ENCODE measurements around the gene MLLT3.

The MLLT3 gene

GRCh38 chr9:20428976-20429375 is 193.3 kb downstream of the MLLT3 start:
- DNase-seq (ENCODE audit: extremely low read depth in 1 of 2, low read depth in 1 of 2): no peak

DNA sequence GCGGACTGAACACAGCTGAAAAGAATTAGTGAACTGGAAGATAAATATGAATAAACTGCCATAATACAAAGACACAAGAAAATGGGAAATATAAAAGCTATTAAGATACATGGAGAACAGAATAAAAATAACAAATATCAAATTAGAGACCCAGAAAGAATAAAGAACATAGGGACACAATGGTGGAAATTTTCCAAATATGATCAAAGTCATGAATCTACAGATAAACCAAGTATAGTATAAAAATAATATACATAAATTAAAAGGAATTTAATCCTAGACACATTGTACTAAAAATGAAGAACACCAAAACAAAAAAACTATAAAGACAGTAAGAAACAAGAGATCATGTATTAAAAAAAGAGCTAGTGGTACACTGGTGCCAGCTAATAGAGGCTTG is 194.9 kb downstream of the MLLT3 start:
- no peak for DNase-seq (ENCODE audit: extremely low read depth in 1 of 2, low read depth in 1 of 2)

DNA sequence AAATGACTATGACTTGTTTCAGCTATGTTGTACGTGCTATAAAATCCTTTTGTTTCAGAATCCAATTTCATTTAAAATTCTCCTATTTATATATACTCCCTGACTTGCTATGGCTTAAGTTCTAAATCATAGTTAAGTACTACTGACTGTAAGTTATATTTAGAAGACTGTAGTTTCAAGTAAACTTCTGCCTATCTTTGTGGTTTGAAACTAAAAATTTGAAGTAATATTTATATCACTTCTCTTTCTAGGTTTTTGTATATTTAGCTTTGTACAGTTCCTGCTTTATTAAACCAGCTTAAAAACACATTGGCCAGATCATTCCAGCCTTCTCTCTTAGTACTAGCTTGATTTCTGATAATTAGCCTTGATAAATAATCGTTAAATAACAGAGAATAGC is 196.3 kb downstream of the MLLT3 start:
- no peak for DNase-seq (ENCODE audit: extremely low read depth in 1 of 2, low read depth in 1 of 2)

- no peak for DNase-seq (ENCODE audit: extremely low read depth in 1 of 2, low read depth in 1 of 2)
Measured at GRCh38 chr9:20419533-20419932, 202.8 kb downstream of the MLLT3 start.

DNA sequence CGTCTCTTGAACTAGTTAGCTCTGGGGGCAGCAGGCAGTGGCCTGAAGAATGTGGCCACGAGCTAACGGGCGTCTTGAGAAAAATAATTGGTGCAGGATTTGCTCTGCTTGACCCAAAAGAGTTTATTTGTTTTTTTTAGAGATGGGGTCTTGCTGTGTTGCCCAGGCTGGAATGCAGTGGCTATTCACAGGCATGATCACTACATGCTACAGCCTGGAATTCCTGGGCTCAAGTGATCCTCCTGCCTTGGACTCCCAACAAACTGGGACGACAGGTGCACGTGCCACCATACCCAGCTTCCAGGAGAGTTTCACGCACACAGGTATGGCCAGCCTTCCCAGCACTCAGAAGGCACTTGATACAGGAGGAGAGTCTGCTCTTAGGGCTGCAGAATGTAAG is 203.8 kb downstream of the MLLT3 start:
- no peak for DNase-seq (ENCODE audit: extremely low read depth in 1 of 2, low read depth in 1 of 2)

DNA sequence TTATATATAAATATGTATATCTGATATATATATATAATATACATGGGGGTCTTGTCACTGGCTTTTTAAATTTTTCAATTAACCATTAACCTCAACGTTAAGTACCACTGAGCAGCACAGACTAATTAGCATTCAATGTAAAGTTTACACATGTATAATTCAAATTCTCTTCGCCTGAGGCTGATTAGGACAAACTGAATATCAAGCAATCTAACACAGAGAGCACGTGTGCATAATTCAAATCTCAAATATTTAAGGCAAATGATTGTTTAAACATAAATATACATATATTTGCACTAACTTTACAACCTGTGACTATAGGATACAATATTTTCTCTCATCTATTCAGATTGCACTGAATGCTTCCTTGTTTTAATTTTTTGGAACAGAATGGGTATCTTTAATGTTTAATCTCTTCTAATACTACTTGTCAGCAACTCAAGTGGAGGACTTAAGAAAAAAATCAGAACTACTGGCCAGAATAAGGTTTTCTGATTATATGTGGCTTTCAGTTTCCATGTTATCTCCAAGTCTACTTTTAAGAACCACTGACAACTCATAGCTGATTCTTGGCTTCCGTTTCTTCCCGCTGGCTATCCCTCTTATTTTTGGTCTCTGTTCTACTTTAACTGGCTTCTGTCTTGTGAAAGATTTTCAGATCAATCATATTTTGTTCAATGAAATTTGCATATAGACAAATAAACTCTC is 204.8 kb downstream of the MLLT3 start:
- no peak for DNase-seq (ENCODE audit: extremely low read depth in 1 of 2, low read depth in 1 of 2)

- no peak for DNase-seq (ENCODE audit: extremely low read depth in 1 of 2, low read depth in 1 of 2)
Measured at GRCh38 chr9:20414150-20414549, 208.1 kb downstream of the MLLT3 start.

DNA sequence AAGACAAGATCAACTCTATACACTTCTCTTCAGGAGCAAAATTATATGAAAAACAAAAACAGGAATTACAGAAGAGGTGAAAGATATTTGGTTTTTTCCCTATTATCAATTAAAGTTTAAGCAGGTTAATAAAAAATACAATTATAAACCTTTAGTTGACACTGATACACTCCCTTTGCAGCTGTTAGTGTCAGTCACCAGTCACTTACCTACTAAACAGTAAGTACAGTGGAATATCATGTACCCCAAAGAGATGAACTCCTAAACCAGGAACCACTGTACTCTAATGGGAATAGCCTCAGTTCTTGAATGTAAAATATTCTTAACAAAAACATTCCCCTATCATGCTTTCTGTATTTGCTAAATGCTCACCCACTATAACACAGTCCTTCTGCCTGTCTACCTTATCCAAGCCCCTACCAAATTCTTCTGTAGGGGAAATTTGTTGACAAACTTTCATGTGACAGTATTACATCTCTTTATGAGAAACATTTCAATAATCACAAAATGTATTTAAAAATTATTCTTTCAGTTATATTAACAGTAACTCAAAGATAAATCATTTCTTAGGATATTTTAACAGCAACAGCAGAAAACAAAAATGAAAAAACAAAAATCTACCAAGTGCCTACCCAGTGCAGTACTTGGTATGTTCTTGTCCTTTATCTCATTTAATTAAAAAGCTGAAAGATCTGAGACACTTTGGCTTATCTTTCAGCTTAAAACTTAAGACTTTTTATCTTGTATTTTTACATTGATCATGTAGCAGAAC is 212.8 kb downstream of the MLLT3 start:
- DNase-seq (ENCODE audit: extremely low read depth in 1 of 2, low read depth in 1 of 2): no peak

DNA sequence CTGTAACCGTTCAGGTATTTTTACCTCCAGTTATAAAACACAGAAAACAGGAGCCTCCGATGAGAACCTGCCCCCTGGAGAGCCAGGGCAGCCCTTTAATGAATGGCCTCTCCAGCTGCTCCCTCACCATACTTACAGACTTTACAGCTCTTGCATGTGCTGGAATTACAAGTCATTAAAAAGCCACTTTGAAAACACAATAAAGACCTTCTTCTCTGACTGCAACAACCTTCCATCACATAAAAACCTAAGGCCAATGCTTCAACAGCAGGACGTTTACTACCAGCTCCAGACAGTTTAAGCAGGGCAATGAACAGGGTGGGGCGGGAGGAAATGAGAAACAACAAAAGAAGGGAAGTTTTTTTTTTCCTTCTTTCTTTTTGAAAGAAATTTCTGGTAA is 213.8 kb downstream of the MLLT3 start:
- no peak for DNase-seq (ENCODE audit: extremely low read depth in 1 of 2, low read depth in 1 of 2)

DNA sequence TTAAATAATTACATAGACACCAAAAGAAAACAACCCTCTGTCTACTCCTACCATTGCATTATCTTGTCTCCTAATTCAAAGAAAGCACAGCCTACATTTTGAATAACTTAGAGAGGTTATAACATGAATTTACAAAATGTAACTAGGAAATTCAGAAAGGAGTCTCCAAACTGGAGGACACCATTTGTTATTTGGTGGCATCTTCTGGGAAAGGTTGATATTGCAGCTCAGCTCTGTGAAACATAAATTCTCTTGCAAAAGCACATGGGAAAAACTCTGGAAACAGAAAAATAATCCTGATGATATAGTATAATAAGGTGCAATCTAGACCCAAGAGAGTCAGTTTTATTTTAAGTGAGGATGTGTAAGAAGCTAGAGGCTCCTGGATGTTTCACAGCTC is 215.3 kb downstream of the MLLT3 start:
- no peak for DNase-seq (ENCODE audit: extremely low read depth in 1 of 2, low read depth in 1 of 2)

GRCh38 chr9:20406344-20406743 is 216.0 kb downstream of the MLLT3 start:
- no peak for DNase-seq (ENCODE audit: extremely low read depth in 1 of 2, low read depth in 1 of 2)

DNA sequence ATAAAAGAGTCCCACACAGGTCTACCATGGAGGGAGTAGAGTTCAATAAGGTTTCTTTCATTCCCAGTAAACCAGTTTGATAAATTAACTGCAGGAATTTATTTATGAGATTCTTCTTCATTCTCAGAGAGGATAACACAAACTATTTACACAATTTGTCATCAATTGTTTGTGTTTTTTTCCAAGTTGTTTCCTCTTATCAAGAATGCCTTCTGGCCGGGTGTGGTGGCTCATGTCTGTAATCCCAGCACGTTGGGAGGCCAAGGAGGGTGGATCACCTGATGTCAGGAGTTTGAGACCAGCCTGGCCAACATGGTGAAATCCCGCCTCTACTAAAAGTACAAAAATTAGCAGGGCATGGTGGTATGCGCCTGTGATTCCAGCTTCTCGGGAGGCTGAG is 216.7 kb downstream of the MLLT3 start:
- no peak for DNase-seq (ENCODE audit: extremely low read depth in 1 of 2, low read depth in 1 of 2)

- DNase-seq (ENCODE audit: extremely low read depth in 1 of 2, low read depth in 1 of 2): no peak
Measured at GRCh38 chr9:20405078-20405477, 217.2 kb downstream of the MLLT3 start.

DNA sequence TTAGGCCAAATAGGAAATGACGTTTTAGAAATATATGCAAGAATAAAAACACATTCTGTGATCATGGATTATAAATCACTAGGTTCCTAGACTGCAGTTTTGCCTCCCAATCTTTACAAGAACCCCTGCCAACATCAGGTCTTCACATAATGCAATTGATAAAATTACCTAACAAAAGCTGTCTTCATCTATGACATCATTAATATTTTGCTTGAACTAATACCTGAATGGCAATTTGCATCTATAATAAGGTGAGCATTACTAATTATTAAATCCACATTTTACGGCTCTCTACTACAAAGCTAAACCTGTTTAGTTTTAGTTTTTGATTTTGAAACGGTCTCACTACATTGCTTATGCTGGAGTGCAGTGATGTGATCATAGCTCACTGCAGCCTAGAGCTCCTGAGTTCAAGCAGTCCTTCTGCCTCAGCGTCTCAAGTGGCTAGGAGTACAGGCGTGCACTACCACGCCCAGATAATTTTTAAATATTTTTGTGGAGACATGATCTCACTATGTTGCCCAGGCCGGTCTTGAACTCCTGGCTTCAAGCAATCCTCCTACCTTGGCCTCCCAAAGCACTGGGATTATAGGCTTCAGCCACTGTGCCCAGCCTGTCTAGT is 218.0 kb downstream of the MLLT3 start:
- DNase-seq (ENCODE audit: extremely low read depth in 1 of 2, low read depth in 1 of 2): no peak

GRCh38 chr9:20403346-20403745 is 219.0 kb downstream of the MLLT3 start:
- DNase-seq (ENCODE audit: extremely low read depth in 1 of 2, low read depth in 1 of 2): no peak

DNA sequence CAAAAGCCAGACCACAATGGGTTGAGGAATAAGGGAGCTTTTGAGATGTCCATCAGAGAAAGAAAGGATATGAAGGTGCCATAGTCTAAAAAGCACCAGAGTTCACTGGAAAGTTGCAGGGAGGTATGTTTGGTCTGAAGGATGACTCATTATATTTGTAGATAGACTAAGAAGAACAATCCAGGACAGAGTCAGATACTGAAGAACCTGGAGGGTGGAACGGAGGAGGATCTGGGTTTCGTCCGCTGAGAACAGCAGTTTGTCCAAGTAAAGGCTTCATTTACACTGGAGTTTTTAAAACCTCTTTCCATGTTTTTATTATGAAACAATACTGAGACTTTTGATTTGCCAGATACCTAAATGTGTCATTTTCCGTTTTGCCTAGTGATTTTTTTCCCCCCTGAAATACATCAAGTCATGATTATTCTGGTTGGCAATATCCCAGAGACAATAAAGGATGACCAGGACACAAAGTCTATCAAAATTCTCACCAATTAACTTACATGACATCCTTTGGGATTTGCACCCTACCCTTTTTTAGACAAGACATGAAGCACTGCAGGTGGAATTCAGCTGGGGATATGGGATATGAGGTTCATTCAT is 219.9 kb downstream of the MLLT3 start:
- DNase-seq (ENCODE audit: extremely low read depth in 1 of 2, low read depth in 1 of 2): no peak

DNA sequence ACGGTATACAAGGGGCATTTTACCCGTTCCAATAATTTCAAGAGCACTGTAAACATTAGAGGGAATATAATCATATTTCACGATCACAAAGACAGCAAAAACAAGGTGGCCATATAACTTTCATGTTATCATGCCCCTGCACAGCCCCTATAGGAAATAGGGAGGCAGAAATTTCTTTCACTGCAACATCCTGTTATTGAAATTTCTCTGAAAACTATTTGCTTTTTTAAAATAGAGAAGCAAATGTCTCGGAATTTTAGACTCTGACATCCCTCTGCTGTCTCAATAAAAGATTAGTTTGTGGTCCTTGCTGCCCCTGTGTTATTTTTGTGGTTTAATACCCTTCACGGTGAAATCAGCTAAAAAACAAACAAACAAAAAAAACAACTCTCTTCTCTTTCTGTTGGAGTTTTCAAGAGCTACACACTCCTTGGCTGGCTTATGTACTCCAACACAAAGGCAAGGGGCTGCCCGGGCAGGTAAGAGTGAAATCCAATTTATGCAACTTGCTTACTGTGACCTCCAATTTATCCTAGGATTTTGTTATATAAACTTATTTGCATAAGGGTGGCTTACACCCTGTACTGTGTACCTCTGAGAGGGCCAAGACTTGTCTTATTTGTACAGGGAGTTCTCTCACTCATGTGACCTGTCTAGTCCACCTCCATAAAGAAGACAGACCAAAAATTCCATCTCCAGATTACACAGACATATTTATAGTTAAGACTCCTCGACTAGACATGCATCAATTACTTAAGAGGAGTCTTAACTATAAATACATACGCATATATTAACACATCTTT is 223.6 kb downstream of the MLLT3 start:
- no peak for DNase-seq (ENCODE audit: extremely low read depth in 1 of 2, low read depth in 1 of 2)

GRCh38 chr9:20397348-20397747 is 225.0 kb downstream of the MLLT3 start:
- no peak for DNase-seq (ENCODE audit: extremely low read depth in 1 of 2, low read depth in 1 of 2)

- no peak for DNase-seq (ENCODE audit: extremely low read depth in 1 of 2, low read depth in 1 of 2)
Measured at GRCh38 chr9:20396509-20396908, 225.8 kb downstream of the MLLT3 start.

DNA sequence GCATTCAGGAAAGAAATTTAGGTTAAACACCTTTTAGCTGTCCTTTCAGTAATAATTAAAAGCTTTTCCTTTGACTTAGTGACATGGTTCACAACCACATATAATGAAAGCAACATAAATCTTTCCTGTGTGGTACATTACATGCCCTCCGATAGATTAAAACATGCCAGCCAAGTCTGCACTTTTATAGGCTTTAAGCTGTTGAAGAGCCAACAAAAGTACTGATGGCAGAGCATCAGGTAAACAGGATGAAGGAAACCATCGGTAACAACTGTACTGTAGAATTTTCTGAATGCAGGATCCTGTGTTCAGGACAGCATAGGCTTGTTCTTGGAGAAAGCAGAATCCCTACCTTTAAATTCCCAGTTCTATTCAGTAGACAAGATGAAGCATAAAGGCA is 226.6 kb downstream of the MLLT3 start:
- DNase-seq (ENCODE audit: extremely low read depth in 1 of 2, low read depth in 1 of 2): no peak

DNA sequence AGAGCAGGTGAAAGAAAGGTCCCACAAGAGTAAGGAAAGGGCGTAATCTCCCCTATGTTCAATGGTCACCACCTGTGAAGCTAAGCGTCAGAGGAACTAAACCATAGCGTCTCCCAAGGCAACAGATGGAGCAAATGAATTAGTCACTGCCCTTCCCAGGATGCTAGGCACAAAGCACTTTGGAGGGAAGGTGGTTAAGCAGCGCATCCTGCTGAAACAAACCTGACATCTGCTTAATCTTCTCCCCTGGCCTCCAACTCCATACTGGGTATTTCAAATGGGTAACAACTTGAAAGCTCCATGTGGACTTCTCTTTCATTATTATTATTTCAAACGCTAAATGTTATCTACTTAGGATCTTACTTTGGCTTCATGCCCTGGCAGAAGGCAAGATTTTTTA is 227.3 kb downstream of the MLLT3 start:
- no peak for DNase-seq (ENCODE audit: extremely low read depth in 1 of 2, low read depth in 1 of 2)

Measured in stimulated activated CD8-positive, alpha-beta memory T cell treated with anti-CD3 and anti-CD28 coated beads, Interleukin-7, amount 100 ng/mL, for 48 hours (primary cell).